GM21367 (cell line): ENCODE results near the gene TLK1.

Experiments used
- ATAC-seq: cut with Tn5 transposase; IDR thresholded peaks from one replicate; pipeline ENCODE4 v1.9.1; 2021; ENCODE audit not compliant: unreplicated experiment

The TLK1 gene

DNA sequence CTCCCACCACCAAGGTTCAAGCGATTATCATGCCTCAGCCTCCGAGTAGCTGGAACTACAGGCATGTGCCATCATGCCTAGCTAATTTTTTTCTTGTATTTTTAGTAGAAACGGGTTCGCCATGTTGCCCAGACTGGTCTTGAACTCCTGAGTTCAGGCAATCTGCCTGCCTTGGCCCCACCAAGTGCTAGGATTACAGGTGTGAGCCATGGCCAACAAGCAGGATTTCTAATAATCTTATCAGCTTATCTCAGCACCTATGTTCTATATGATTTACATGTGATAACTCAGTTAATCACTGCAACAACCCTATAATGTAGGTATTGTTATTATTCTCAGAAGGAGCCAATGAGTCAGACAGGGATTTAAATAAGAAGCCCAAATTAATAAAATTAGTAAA lies 151.3 kb downstream of the TLK1 start:
- ATAC-seq: no peak

DNA sequence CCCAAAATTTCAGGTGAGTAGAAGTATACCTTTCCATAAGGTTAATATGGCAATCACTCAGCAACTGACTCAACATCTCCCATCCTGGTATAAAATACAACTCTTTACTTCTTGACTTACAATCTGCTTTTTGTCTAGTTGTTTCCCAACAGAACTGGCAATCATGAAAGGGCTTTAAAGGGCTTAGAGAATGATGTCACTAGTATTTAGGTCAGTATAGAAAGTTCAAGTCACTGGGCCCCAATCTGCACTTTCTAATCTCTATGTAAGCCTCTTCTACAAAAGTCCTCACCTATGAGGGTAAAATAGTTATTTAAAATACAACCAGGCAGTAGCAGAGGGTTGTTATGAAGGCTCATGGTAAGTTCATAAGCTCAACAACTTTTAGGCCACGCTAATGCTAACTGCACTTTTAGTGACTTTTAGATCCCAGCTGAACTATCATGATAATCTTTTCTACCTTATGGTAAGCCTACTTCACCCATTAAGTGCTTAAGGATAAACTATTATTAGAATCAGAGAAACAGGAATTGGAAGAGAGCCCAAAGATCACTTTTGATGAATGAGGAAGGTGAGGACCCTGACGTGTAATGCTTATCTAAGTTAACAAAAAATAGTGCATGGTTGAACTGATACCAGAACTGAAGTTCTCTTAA lies 152.0 kb downstream of the TLK1 start:
- ATAC-seq: no peak

DNA sequence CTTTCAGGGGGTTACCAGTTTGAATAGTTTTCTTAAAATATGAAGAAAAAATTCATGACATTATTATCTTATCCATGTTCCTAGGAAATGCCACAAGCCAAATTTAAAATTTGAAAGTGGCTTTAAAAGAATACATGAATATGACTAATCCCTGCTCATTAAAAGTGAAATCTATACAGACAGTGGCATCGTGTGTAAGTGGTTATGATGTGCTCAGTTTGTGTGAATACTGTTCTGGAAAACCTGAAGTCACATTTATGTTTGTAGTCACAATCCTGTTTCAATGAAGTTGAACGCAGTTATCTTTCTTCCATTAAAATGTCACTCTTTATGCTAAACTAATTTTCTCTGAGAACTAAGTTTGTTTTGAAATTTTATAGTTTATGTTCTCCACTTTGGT lies 155.9 kb downstream of the TLK1 start:
- no peak for ATAC-seq

DNA sequence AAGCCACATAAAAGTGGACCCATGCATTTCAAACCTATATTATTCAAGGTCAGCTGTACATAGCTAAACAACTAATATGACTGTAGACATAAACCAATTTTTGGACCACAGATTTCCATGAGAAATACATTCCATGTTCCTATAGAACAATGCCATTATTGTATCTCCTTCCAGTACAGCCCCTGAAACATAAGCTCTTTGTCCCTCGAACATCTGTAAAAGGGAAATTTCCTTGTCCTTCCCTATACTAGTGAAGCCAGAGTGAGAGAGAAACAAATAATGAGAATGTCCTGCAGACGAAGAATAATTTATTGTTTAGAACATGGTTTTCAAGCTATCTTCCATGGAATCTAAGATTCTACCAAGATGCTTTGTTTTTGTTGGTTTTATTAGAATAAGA lies 156.3 kb downstream of the TLK1 start:
- ATAC-seq: no peak

DNA sequence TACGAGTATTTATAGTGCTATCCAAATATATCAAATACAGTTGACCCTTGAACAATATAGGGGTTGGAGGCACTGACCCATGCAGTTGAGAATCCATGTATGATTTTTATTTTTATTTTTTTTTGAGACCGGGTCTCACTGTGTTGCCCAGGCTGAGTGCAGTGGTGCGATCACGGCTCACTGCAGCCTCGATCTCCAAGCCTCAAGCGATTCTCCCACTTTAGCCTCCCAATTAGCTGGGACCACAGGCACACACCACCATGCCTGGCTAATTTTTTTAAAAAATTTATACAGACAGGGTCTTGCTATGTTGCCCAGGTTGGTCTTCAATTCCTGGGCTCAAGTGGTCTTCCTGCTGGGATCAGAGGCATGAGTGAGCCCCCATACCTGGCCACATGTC lies 161.0 kb downstream of the TLK1 start:
- no peak for ATAC-seq

DNA sequence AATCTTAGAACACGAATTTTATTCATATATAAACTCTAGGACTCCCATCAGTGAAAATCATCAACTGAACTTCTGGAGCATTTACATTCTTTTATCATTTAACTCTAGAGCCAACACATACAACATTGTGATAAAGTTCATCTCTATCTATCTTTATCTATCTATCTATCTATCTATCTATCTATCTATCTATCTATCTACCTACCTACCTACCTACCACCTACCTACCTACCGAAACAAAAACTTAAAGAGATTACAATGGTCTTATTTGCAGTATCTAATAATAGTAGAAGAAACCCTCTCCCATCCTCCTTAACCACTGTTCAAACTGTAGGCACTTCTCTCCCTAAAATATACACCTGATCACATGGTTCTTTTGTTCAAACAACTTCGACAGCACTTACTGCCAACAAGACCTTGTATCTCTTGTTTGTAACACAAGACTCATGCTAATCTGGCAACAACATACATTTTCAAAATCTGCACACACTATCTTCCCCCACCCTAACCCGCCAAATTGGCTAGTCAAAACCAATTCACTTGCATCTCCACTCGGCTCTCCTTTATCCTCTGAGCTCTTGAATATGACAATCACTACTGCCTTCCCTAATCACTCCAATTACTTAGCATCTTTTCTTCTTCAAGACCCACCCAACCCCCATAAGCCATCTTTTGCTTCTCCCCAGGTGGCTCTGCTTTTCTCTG lies 162.6 kb downstream of the TLK1 start:
- no peak for ATAC-seq

DNA sequence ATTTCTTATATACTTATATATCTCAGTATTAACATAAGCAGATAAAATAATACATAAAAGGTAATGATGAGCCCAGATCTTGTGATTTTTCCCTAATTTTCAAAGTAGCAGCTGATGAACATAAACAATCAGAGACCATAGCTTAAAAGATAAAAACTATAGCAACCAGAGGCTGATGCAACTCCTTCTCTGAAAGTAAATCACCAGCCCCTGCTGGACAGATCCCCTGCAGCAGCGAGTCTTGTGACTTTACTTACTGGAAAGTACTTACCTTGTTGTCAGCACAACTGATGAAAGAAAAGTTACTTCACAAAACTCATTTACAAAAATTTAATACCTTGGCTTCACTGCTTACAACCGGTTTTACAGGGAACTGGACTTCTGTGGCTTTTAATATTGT lies 164.4 kb downstream of the TLK1 start:
- no peak for ATAC-seq

DNA sequence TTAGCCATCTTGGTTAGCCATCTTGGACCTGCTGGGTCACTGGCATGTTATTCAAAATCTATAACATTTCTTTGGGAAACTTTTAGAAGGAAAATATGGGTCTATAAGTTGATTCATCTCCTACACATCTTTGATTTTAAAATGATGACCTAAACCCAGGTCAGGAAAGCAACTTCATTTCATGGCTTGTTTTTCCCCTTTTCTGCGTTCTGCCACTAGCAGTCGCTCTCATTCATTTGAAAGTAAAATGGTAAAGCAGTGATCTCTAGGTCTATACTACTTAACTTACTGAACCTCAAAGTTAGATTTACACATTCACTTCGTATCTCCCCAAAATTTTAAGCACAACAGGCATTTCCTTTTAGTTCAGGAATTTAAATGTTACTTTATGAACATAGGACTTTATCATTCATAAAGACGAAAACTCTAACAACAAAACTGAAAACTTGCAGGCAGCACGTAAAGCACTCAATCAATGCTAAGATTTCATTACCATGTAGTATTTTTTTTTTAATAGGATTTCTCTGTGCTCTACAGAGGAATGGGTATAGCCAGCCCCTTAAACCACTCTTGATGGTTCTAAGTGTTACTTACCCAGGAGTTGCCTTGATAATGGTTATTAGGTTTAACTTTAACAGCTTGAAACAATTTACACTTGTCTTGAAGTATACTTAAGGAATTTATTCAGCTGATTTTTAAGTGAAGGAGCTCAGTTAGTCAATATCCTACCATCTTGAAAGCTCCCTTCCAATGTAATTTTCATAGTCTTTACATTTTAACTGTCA lies 169.1 kb downstream of the TLK1 start:
- ATAC-seq: no peak

DNA sequence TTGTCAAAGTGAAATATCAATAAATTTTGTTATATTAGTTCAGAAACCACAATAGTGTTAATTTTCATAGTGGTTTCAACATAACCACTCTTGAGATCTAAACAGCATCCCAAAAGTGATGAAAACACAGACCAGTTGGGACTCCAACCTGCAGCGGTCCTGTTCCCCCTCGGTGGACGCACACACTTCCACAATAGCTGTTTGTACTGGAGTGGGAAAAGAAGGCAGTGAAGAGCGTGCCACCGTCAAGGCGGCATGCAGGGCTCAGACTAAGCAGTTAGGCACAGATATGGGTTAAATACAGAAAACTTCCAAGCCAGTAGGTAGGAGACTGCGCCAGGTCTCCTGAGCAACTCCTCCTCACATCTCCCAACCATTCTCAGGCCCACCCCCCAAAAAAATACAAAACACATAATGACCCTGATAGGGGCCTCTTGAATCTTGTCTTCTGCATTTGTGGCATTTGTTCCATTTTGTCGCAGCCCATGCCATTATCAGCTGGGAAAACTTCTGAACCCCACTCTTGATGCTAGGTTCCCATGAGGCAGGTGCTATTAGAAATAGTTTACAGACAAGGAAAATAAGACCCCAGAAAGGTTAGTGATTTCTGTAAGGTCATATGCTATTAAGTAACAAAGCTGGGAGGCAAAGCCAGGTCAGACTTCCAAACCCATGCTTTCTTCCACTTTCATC lies 174.0 kb downstream of the TLK1 start:
- no peak for ATAC-seq

DNA sequence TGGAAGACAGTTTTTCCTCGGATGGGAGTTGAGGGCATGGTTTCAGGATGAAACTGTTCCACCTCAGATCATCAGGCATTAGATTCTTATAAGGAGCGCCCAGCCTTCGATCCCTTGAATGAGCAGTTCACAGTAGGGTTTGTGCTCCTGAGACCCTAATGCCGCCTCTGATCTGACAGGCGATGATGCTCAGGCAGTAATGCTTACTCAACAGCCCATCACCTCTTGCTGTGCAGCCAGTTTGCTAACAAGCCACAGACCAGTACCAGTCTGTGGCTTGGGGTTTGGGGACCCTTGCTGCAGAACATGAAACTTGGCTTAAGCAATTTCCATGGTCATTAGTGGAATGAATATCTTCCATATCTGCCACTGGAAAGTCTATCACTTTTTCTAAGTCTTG lies 175.3 kb downstream of the TLK1 start:
- no peak for ATAC-seq

DNA sequence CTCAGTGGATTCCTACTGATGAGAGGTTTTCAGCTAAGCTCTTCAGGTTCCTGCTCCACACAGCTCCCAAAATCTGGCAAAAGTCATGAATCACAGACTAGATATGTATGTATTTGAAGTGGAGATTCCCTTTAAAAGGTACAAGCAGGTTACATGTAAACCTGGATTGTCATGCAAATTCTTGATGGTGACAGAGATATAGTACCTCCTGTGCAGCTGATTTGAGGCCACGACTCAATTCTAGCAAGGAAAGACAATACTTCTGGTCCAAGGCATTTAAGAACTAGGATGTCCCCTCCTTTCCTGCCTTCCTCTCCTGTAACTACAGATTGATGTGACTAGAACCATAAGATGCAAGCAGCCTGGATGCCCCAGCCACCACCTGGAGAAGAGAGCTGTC lies 176.6 kb downstream of the TLK1 start:
- no peak for ATAC-seq

DNA sequence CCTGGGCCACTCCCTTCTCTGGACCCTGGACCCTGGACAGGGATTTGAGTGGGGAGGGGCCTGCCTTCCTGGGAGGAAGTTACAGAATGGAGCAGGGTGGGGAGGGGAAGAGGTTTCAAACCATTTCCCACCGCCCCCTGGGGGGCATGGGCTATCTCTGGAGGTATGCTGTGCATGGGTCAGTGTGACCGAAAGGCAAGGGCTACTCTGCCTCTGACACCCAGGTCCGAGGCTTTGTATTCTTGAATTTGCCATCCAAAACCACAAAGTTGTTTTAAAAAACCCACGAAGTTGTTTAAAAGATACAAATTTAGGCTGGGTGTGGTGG lies 184.8 kb downstream of the TLK1 start:
- no peak for ATAC-seq

DNA sequence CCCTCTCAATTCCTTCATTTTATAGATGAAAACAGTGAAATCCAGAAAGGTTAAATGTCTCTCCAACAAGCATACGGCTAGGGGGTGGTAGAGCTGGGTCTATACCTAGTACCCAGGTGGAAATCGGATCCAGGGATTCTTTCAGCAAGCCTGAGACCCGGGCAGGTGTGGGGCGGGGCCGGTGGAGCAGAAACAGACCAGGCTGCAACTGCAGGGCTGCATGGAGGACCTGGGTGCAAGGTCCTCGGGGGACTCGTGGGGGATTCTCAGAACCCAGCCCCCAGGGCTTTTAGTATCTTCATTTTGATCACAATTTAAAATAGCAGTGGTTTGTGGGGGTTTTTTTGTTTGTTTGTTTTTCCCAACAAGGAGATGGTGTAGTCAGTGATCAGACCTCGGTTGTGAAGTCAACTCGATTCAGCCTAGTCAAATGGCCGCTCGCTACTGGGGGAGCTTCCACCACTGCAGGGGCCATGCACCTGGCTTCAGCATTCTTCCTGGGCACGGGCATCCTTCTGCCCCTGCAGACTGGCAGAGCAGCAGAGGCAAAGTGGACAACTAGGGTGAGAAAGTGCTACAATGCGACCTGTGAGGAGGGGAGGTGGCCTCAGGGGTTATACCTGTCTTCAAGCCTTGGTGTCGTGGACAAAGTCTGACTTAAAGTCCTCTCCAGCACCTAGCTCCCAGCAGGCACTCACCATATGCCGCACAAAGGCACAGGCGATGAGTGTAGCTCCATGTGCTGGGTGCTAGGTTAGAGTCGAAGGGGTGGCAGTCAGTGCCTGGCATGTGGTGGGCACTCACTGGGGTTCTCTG lies 185.4 kb downstream of the TLK1 start:
- no peak for ATAC-seq

DNA sequence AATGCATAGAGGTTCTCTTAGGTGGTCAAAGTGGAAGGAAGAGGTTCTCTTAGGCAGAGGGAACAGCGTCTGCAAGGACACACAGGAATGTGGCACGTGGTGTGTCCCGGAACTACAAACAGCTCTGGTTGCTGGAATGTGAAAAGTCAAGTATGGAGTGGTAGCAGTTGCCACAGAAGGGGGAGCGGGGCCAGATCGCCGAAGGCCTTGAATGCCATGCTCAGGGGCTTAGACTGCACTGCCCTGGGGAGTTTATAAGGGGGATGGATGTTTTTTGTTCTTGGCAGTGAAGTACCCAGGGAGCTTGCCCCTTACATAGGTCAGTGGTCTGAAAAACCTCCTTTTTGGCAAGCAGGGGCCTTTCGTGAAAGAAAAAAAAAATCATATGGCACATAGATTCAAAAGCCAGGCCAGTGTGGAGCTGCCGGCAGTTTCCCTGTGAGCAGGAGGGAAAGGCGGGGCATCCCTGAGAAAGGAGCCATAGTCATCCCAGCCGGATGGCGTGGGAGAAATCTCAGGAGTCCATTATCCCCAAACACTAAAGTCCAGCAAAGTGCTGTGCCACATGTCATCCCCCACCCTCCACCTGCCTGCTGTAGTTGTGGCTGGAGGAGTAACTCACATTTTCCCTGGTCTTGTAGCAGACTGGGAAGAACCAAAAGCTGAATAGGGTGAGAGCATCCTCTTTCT lies 186.2 kb downstream of the TLK1 start:
- ATAC-seq: no peak

DNA sequence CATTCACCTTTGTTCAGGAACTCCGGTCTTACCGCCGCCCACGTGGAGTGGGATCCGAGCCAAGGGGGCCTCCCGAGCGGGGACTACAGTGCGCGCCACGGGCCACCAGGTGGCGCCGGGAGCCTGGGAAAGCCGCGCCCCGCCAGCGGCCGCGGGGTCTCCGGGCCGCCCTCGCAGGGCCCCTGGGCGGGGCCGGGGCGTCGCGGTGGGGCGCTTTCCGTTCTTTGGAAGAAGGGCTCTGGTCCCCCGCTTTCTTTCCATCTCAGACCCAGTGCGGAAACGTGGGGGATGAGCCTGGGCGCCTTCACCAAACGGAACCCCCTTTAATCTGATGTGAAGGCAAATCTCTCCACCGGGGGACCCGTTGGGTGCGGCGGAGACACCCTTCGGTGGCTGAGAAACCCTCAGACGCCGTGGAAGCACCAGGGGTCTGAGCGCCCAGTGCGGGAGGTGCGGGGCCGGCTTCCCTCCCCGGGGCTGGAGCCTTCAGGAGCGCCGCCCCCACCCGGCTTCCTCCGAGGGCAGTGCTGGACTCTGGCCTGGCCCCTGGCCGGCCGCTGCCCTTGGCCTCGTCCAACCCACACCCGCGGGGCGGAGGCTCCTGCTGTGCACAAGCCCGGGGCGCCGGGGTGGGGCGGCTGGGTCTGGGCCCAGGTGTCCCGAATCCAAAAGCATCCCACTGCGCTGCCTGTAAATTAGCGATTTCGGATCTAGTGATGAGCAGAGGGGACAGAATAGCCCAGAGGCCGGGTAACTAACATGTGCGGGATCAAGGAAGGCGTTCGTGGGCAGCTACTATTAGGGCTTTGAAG lies 187.0 kb downstream of the TLK1 start:
- ATAC-seq: peak; percentile 87

DNA sequence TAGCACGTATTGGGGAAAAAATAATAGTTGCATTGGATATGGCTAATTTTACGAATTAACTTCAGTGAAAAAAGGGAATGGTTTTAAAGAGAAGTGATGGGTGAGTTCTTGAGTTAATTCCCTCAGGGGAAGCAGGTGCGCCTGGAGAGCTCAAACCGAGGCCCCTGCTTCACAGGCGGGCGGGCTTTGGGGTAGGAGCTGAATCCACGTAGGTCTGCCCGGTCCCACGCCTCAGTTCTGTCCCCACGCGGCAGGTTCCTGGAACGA lies 187.5 kb downstream of the TLK1 start:
- no peak for ATAC-seq

DNA sequence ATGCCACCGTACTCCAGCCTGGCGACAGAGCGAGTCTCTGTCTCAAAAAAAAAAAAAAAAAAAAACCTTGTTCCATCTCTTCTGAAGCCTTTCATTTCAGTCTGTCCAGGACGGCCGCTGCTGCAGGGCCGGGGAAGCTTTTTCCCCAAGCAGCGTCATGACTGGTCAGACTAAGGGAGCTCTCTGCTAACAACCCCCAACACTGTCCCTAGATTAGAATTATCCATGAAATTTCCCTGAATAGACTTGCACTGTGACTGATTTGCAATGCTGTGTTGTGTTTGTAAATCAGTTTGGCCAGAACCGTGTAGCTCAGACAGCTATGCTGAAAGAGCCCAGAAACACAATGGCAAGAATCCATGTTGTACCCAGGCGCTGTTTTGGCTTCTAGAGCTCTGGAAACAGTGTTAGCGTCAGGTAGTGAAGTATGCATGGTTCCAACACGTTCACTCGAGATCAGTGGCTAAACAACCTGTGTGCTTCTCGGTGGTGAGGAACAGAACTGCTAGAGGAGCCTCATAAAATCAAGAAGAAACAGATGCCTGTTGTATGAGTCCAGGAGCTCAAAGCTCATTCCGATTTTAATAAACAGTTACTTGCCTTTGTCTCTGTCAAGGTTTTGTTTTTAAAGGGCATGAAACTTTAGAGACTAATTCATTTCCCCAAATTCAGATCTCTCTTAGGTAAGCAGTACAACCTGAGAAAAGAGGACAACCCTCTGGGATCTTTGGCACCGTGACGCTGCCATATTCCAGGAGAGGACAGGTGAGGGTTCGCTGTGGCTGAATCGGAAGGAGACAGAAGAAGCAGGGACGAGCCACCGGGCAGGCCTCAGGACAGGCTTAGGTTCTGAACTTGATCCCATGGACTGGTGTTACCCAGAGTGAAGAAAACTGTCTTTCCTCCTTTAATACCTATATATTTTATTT lies 188.1 kb downstream of the TLK1 start:
- ATAC-seq: no peak

DNA sequence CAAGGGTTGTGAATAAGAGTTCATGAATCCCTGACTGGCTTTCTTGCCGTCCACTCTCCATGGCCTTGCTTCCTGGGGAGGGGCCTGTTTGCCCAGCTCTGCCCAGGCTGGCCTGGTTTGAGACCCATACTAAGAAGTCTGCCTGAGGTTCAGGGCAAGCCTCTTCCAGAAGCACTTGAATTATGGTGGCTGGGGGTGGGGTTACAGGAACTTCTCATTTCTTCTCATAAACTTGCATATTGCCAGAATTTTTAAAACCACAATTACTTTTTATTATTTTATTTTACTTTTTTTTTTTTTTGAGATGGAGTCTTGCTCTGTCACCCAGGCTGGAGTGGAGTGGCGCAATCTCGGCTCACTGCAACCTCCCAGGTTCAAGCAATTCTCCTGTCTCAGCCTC lies 189.6 kb downstream of the TLK1 start:
- ATAC-seq: no peak
